NT2/D1 (cell line): ENCODE results near the gene STK32B.

ENCODE experiments used
- YY1 ChIP-seq: IDR thresholded peaks from 2 replicates; pipeline ENCODE4 v1.6.1; 2011; ENCODE audit not compliant: insufficient read length, insufficient read depth
- ZNF274 ChIP-seq: IDR thresholded peaks from 2 replicates; pipeline ENCODE4 v1.6.1; 2011; ENCODE audit warnings: mild to moderate bottlenecking, low read depth, low read length

GRCh38 chr4:5422195-5422594, 370.9 kb downstream of the STK32B start:
- TF ChIP-seq YY1 (no peak), ZNF274 (no peak)
